T47D (cell line): ENCODE data around the gene EWSR1.

Experiments used
- DNase-seq, 2 experiments: peaks; one replicate each; pipeline versions ENCODE4 v3.0.0 to v3.0.0-alpha.2; 2011 to 2012; ENCODE audit warnings: low read depth in 1 of 2, low spot score in 1 of 2
- JUND ChIP-seq: IDR thresholded peaks from 2 replicates; pipeline ENCODE4 v1.6.1; 2012; ENCODE audit warnings: low read depth
- in situ Hi-C: cut with HindIII; loops from 2 replicates; pipeline ENCODE4 v1.10.0; 2016; ENCODE audit warnings: low sequenced_read_pairs, low pct_unique_long_range_greater_than_20kb

The EWSR1 gene

GRCh38 chr22:29266564-29267461 is 1.3 kb upstream of the EWSR1 start:
- in situ Hi-C loops, result no loop called here
- DNase-seq, result no peak
- TF ChIP-seq JUND, result no peak

GRCh38 chr22:29267462-29267857 is 608 bp upstream of the EWSR1 start:
- TF ChIP-seq JUND, result no peak
- in situ Hi-C loops, result no loop called here
- DNase-seq, result no peak

- DNase-seq, result peak in 1 of 2 experiments; percentile 64
- in situ Hi-C loops, result no loop called here
- no peak for TF ChIP-seq JUND
These were observed 602 bp downstream of the EWSR1 start for GRCh38 chr22:29268511-29269229.

- peak in 1 of 2 experiments; percentile 19 for DNase-seq
- no peak for TF ChIP-seq JUND
- in situ Hi-C loops, result no loop called here
These were observed 1.1 kb downstream of the EWSR1 start for GRCh38 chr22:29269230-29269604.

- in situ Hi-C loops, result no loop called here
- peak in 1 of 2 experiments; percentile 13 for DNase-seq
These were observed 1.8 kb downstream of the EWSR1 start for GRCh38 chr22:29269731-29270474.

GRCh38 chr22:29270475-29271271 is 2.6 kb downstream of the EWSR1 start:
- TF ChIP-seq JUND, result no peak
- in situ Hi-C loops, result no loop called here
- DNase-seq, result no peak

More at GRCh38 chr22:29269731-29270474, 1.8 kb downstream of the EWSR1 start:
- no peak for TF ChIP-seq JUND

- in situ Hi-C loops, result no loop called here
- no peak for DNase-seq
- no peak for TF ChIP-seq JUND
These were observed 4.6 kb downstream of the EWSR1 start for GRCh38 chr22:29272624-29273023.

GRCh38 chr22:29275167-29275566 is 7.1 kb downstream of the EWSR1 start:
- in situ Hi-C loops, result no loop called here
- no peak for TF ChIP-seq JUND
- DNase-seq, result no peak

- in situ Hi-C loops, result no loop called here
- no peak for DNase-seq
- no peak for TF ChIP-seq JUND
These were observed 7.9 kb downstream of the EWSR1 start for GRCh38 chr22:29275819-29276565.

- in situ Hi-C loops, result no loop called here
- no peak for TF ChIP-seq JUND
- DNase-seq, result no peak
These were observed 9.9 kb downstream of the EWSR1 start for GRCh38 chr22:29277927-29278326.

- in situ Hi-C loops, result no loop called here
- no peak for TF ChIP-seq JUND
- no peak for DNase-seq
These were observed 16.1 kb downstream of the EWSR1 start for GRCh38 chr22:29284196-29284595.
